BE2C (cell line): Measurements from ENCODE around the gene AKT2. TPM values are rescaled to one million over a fixed set of nuclear protein-coding genes. Genes with fewer than 3 reads are reported as not detected.
"Not testable (repeated sequence)": the region's sequence is repeated elsewhere in the genome, so short reads cannot be mapped to it uniquely, and the experiment has no call there.

Experiments
- DNase-seq: peaks from one replicate; pipeline ENCODE4 v3.0.0-alpha.2; 2020
- H3K27me3 ChIP-seq: fragments of 250-450 bp; sonication (Bioruptor Pico); 2 replicates; pipeline ENCODE4 v1.5.1; 2020; ENCODE audit warnings: mild to moderate bottlenecking
- H3K36me3 ChIP-seq: fragments of 250-450 bp; sonication (Bioruptor Pico); 2 replicates; pipeline ENCODE4 v1.5.1; 2020; ENCODE audit warnings: mild to moderate bottlenecking
- H3K4me1 ChIP-seq: fragments of 250-450 bp; sonication (Bioruptor Pico); 2 replicates; pipeline ENCODE4 v1.5.1; 2020
- H3K4me3 ChIP-seq: 2 replicates; pipeline ENCODE4 v1.5.1; 2011; ENCODE audit warnings: low read depth, low read length
- H3K9me3 ChIP-seq: fragments of 250-450 bp; sonication (Bioruptor Pico); 2 replicates; pipeline ENCODE4 v1.5.1; 2020
- polyA plus RNA-seq: library from polyadenylated mRNA; unstranded; fragments of >200 nt; gene quantifications from one replicate; pipeline ENCODE4 v1.2.1, GENCODE V29; 2012; ENCODE audit warnings: low read depth, missing spikeins; ENCODE audit not compliant: insufficient read length, insufficient read depth
- TF ChIP-seq, protein P1 (sequence below): IDR thresholded peaks from 2 replicates; pipeline ENCODE4 v1.5.1; 2012; ENCODE audit warnings: mild to moderate bottlenecking, low read depth, low read length

Gene AKT2
- 226 TPM for polyA plus RNA-seq

GRCh38 chr19:40284501-40285352 lies at the start of gene AKT2:
Gene AKT2 (minus strand): TSS chr19:40285345. CDS start chr19:40265267, 20,078 bp downstream.
- Histone ChIP-seq H3K9me3 (no peaks in the 10 kb centered on the region), H3K4me3 (peak within 1 kb of the TSS; percentile 98), H3K36me3 (no peaks in the 10 kb centered on the region; the same call in none of the 2 replicates), H3K4me1 (peaks cover 3% of the 10 kb centered on the region; the same call in 1 of the 2 replicates), H3K27me3 (no peaks in the 10 kb centered on the region)
- TF ChIP-seq, protein P1, sequence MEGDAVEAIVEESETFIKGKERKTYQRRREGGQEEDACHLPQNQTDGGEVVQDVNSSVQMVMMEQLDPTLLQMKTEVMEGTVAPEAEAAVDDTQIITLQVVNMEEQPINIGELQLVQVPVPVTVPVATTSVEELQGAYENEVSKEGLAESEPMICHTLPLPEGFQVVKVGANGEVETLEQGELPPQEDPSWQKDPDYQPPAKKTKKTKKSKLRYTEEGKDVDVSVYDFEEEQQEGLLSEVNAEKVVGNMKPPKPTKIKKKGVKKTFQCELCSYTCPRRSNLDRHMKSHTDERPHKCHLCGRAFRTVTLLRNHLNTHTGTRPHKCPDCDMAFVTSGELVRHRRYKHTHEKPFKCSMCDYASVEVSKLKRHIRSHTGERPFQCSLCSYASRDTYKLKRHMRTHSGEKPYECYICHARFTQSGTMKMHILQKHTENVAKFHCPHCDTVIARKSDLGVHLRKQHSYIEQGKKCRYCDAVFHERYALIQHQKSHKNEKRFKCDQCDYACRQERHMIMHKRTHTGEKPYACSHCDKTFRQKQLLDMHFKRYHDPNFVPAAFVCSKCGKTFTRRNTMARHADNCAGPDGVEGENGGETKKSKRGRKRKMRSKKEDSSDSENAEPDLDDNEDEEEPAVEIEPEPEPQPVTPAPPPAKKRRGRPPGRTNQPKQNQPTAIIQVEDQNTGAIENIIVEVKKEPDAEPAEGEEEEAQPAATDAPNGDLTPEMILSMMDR = no peak
- peak; percentile 88 for DNase-seq

DNA sequence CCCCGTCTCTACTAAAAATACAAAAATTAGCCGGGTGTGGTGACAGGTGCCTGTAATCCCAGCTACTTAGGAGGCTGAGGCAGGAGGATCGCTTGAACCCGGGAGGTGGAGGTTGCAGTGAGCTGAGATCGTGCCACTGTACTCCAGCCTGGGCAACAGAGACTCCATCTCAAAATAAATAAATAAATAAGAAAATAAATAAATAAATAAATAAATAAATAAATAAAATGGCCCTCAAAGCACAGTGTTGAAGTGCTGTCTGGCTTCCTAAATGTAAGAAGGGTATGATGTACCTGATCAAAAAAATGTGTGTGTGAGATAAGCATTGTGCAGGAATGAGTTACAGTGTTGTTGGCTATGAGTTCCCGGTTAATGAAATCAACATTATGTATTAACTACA lies 47.9 kb upstream of the AKT2 start:
- not testable (repeated sequence) for H3K4me1 ChIP-seq, H3K27me3 ChIP-seq, H3K4me3 ChIP-seq, H3K9me3 ChIP-seq, DNase-seq
- H3K36me3 ChIP-seq = peaks cover 44% of the 10 kb centered on the region

DNA sequence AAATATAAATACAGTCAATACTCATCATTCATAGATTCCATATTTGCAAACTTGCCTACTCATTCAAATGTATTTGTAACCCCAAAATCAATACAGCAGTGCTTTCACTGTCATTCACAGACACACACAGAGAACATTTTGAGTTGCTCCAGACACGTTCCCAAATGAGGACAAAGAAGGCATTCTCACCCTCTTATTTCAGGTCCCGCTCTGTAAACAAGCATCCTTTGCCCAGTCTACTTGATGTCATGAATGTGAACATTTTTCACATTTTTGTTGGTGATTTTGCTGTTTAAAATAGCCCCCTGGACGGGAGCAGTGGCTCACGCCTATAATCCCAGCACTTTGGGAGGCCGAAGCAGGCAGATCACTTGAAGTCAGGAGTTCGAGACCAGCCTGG lies 47.5 kb upstream of the AKT2 start:
- Histone ChIP-seq H3K36me3 (peaks cover 48% of the 10 kb centered on the region), H3K27me3 (no peaks in the 10 kb centered on the region), H3K9me3 (no peaks in the 10 kb centered on the region), H3K4me1 (no peaks in the 10 kb centered on the region), H3K4me3 (no peak overlapping the region)
- TF ChIP-seq, protein P1 = no peak
- no peak for DNase-seq

DNA sequence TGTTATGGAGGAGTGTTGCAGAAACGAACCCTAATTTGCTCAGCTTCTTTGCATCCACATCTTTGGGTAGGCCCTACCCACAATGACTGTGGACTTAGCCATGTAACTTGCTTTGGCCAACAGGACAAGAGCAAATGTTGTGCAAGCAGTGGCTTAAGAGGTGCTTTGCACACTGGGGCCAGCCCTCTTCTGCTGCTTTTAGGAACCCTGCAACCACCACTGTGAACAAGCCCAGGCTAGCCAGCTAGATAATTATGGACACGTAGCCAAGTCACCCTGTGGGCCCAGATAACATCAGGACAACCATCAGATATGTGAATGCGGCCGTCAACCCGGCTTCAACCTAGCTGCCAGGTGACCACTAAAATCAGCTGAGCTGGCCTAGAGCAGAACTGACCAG lies 45.9 kb upstream of the AKT2 start:
- Histone ChIP-seq H3K27me3 (no peaks in the 10 kb centered on the region), H3K4me3 (no peak overlapping the region), H3K9me3 (no peaks in the 10 kb centered on the region), H3K4me1 (no peaks in the 10 kb centered on the region), H3K36me3 (peaks cover 55% of the 10 kb centered on the region)
- TF ChIP-seq, protein P1 = no peak
- no peak for DNase-seq

DNA sequence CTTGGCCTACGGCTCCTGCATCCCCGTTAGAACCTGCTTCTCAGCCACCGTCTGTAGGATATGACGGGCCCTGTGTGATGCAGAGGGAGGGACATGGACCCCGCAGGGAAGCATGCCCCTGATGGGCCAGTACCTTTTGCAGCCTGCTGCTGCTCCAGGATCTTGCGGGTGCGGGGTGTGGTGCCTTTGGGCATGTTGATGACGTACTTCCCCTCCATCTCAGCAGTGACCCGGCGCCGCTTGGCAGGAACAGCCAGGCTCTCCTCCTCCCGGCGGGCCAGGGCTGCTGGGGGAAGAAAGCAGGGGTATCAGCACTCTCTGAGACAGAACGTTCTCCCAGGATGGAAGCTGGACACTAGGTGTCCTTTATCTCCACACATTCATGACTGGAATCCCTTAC lies 41.1 kb upstream of the AKT2 start:
- no peaks in the 10 kb centered on the region for H3K9me3 ChIP-seq
- H3K4me1 ChIP-seq = no peaks in the 10 kb centered on the region
- no peaks in the 10 kb centered on the region for H3K27me3 ChIP-seq
- DNase-seq = no peak
- no peak overlapping the region for H3K4me3 ChIP-seq
- TF ChIP-seq, protein P1 = no peak
- H3K36me3 ChIP-seq = peaks cover 67% of the 10 kb centered on the region

GRCh38 chr19:40323705-40324104 lies 38.6 kb upstream of the AKT2 start:
- peaks cover 64% of the 10 kb centered on the region for H3K36me3 ChIP-seq

More at GRCh38 chr19:40323705-40324104, 38.6 kb upstream of the AKT2 start:
- Histone ChIP-seq H3K4me1 (no peaks in the 10 kb centered on the region), H3K9me3 (no peaks in the 10 kb centered on the region), H3K27me3 (no peaks in the 10 kb centered on the region), H3K4me3 (no peak overlapping the region)
- no peak for DNase-seq
- TF ChIP-seq, protein P1 = no peak
